Activated T-cell treated with anti-CD3 and anti-CD28 coated beads, Interleukin-2, amount 50 U/mL, for 72 hours (primary cell): ENCODE data around the gene PCDHGA5. TPM values are rescaled to one million over a fixed set of nuclear protein-coding genes. Genes with fewer than 3 reads are reported as not detected.
A peak's percentile ranks its signal among the peaks of the same experiment; 100 is the strongest.
"Not testable (repeated sequence)": the region's sequence is repeated elsewhere in the genome, so short reads cannot be mapped to it uniquely, and the experiment has no call there.

Experiments used
- ATAC-seq, 2 donors: fragments of 150-1000 bp; cut with Tn5 transposase; replicated peaks in 1 of 2; 2 replicates each; pipeline ENCODE4 v1.10.0; 2021; ENCODE audit warnings: moderate library complexity in 2 of 2, mild to moderate bottlenecking in 1 of 2
- DNase-seq, 2 donors: peaks; one replicate each; pipeline ENCODE4 v3.0.0; 2021 to 2022; ENCODE audit warnings: mixed read lengths in 1 of 2
- H3K27ac Mint-ChIP-seq: one replicate; pipeline ENCODE4 v1.8.0; 2022; ENCODE audit warnings: mild to moderate bottlenecking, moderate library complexity, mixed read lengths
- H3K27me3 Mint-ChIP-seq: one replicate; pipeline ENCODE4 v1.8.0; 2022; ENCODE audit warnings: low read depth, mixed read lengths
- H3K36me3 Mint-ChIP-seq, 2 donors: one replicate each; pipeline ENCODE4 v1.8.0; 2022; ENCODE audit warnings: mixed read lengths in 2 of 2, mild to moderate bottlenecking in 1 of 2; ENCODE audit not compliant: insufficient read depth in 2 of 2
- H3K4me1 Mint-ChIP-seq: one replicate; pipeline ENCODE4 v1.8.0; 2022; ENCODE audit warnings: low read depth, mixed read lengths
- H3K4me3 Mint-ChIP-seq, 2 donors: one replicate each; pipeline ENCODE4 v1.8.0; 2022; ENCODE audit warnings: mild to moderate bottlenecking in 2 of 2, mixed read lengths in 2 of 2, moderate library complexity in 2 of 2
- H3K9me3 Mint-ChIP-seq, 2 donors: one replicate each; pipeline ENCODE4 v1.8.0; 2022; ENCODE audit warnings: mixed read lengths in 2 of 2
- total RNA-seq, 2 donors: library from RNA; stranded (reverse); gene quantifications; one replicate each; pipeline ENCODE4 v1.2.3, GENCODE V29; 2022

The PCDHGA5 gene
- total RNA-seq, 2 donors from 2014 or later, result 0.12 TPM; not detected in 1

GRCh38 chr5:141383345-141383744 lies 19.4 kb downstream of the PCDHGA5 start:
- H3K27ac Mint-ChIP-seq, result no peak overlapping the region
- no peak for DNase-seq
- no peak for ATAC-seq
- H3K27me3 Mint-ChIP-seq, result peaks cover 79% of the 10 kb centered on the region
- peaks cover 9% of the 10 kb centered on the region for H3K4me1 Mint-ChIP-seq
- H3K9me3 Mint-ChIP-seq, result peaks cover 5 to 12% of the 10 kb centered on the region in 2 donors
- H3K36me3 Mint-ChIP-seq, result peaks cover 13 to 28% of the 10 kb centered on the region in 2 donors
- H3K4me3 Mint-ChIP-seq, result peak overlapping the region in 1 of 2 donors; percentile 75

- H3K27me3 Mint-ChIP-seq, result peaks cover 82% of the 10 kb centered on the region
- peaks cover 11 to 14% of the 10 kb centered on the region in 2 donors for H3K9me3 Mint-ChIP-seq
These were observed 20.7 kb downstream of the PCDHGA5 start for GRCh38 chr5:141384471-141385267.

GRCh38 chr5:141387557-141388311 lies 23.8 kb downstream of the PCDHGA5 start, which contains the start of gene PCDHGB4:
TSS of gene PCDHGB4 (plus strand) at chr5:141387698. CDS start at chr5:141387885, 187 bp downstream.
- H3K27ac Mint-ChIP-seq, H3K4me1 Mint-ChIP-seq: not testable (repeated sequence)
- H3K27me3 Mint-ChIP-seq, result peaks cover 87% of the 10 kb centered on the region
- peaks cover 24 to 45% of the 10 kb centered on the region in 2 donors for H3K36me3 Mint-ChIP-seq
- DNase-seq, result peak in 1 of 2 donors; percentile 30
- H3K9me3 Mint-ChIP-seq, result peaks cover 16 to 20% of the 10 kb centered on the region in 2 donors
- peak; percentile 41 to 65 for ATAC-seq
- H3K4me3 Mint-ChIP-seq, result peak within 1 kb of the TSS; percentile 43 to 51

More at GRCh38 chr5:141384471-141385267, 20.7 kb downstream of the PCDHGA5 start:
- Mint-ChIP-seq H3K27ac (no peak overlapping the region), H3K4me1 (peaks cover 9% of the 10 kb centered on the region), H3K36me3 (peaks cover 15 to 40% of the 10 kb centered on the region in 2 donors), H3K4me3 (no peak overlapping the region)
- no peak for DNase-seq
- no peak for ATAC-seq

GRCh38 chr5:141388661-141389060 lies 24.7 kb downstream of the PCDHGA5 start:
- Mint-ChIP-seq H3K27me3 (peaks cover 85% of the 10 kb centered on the region), H3K9me3 (peaks cover 14 to 20% of the 10 kb centered on the region in 2 donors), H3K4me1 (peaks cover 6% of the 10 kb centered on the region), H3K36me3 (peaks cover 22 to 48% of the 10 kb centered on the region in 2 donors), H3K4me3 (no peak overlapping the region), H3K27ac (no peak overlapping the region)
- ATAC-seq (no peak), DNase-seq (no peak)

GRCh38 chr5:141389153-141390042 lies 25.4 kb downstream of the PCDHGA5 start:
- peaks cover 85% of the 10 kb centered on the region for H3K27me3 Mint-ChIP-seq
- DNase-seq (no peak), ATAC-seq (no peak)
- no peak overlapping the region for H3K4me3 Mint-ChIP-seq
- no peak overlapping the region for H3K27ac Mint-ChIP-seq
- H3K9me3 Mint-ChIP-seq, result peaks cover 16 to 23% of the 10 kb centered on the region in 2 donors
- peaks cover 23 to 49% of the 10 kb centered on the region in 2 donors for H3K36me3 Mint-ChIP-seq
- H3K4me1 Mint-ChIP-seq, result peaks cover 6% of the 10 kb centered on the region

GRCh38 chr5:141392429-141393198 lies 28.7 kb downstream of the PCDHGA5 start, which contains the start of gene PCDHGA8:
TSS of gene PCDHGA8 (plus strand) at chr5:141392633. CDS start at chr5:141392814, 181 bp downstream.
- DNase-seq (no peak), ATAC-seq (no peak)
- peaks cover 6% of the 10 kb centered on the region for H3K4me1 Mint-ChIP-seq
- peaks cover 16 to 17% of the 10 kb centered on the region in 2 donors for H3K9me3 Mint-ChIP-seq
- H3K27ac Mint-ChIP-seq, result no peak within 1 kb of the TSS
- H3K27me3 Mint-ChIP-seq, result peaks cover 76% of the 10 kb centered on the region
- peaks cover 16 to 46% of the 10 kb centered on the region in 2 donors for H3K36me3 Mint-ChIP-seq
- H3K4me3 Mint-ChIP-seq, result peak within 1 kb of the TSS in 1 of 2 donors; percentile 46

- no peak for ATAC-seq
- DNase-seq, result no peak
- Mint-ChIP-seq H3K27ac (no peak overlapping the region), H3K4me1 (peaks cover 6% of the 10 kb centered on the region), H3K36me3 (peaks cover 16 to 44% of the 10 kb centered on the region in 2 donors), H3K27me3 (peaks cover 74% of the 10 kb centered on the region), H3K9me3 (peaks cover 16% of the 10 kb centered on the region in 2 donors), H3K4me3 (no peak overlapping the region)
These were observed 29.3 kb downstream of the PCDHGA5 start for GRCh38 chr5:141393267-141393666.

GRCh38 chr5:141394401-141395187 lies 30.6 kb downstream of the PCDHGA5 start:
- H3K27ac Mint-ChIP-seq, H3K4me1 Mint-ChIP-seq, DNase-seq, H3K4me3 Mint-ChIP-seq, ATAC-seq: not testable (repeated sequence)
- Mint-ChIP-seq H3K36me3 (peaks cover 19 to 32% of the 10 kb centered on the region in 2 donors), H3K27me3 (peaks cover 73% of the 10 kb centered on the region), H3K9me3 (peaks cover 10 to 12% of the 10 kb centered on the region in 2 donors)

- H3K4me1 Mint-ChIP-seq, H3K27ac Mint-ChIP-seq, H3K9me3 Mint-ChIP-seq: not testable (repeated sequence)
- ATAC-seq, result peak; percentile 70 to 81
- peak; percentile 38 to 51 for DNase-seq
- peaks cover 72% of the 10 kb centered on the region for H3K27me3 Mint-ChIP-seq
- H3K36me3 Mint-ChIP-seq, result peaks cover 15 to 29% of the 10 kb centered on the region in 2 donors
- peak within 1 kb of the TSS; percentile 70 for H3K4me3 Mint-ChIP-seq
These were observed 34.0 kb downstream of the PCDHGA5 start, which contains the start of gene PCDHGB5 for GRCh38 chr5:141397756-141398551. TSS of gene PCDHGB5 (plus strand) at chr5:141397947. CDS start at chr5:141398128, 181 bp downstream.

GRCh38 chr5:141398608-141399007 lies 34.6 kb downstream of the PCDHGA5 start:
- Mint-ChIP-seq H3K27me3 (peaks cover 72% of the 10 kb centered on the region), H3K27ac (no peak overlapping the region), H3K4me3 (peak overlapping the region in 1 of 2 donors; percentile 6), H3K36me3 (peaks cover 15 to 23% of the 10 kb centered on the region in 2 donors), H3K9me3 (peaks cover 6 to 8% of the 10 kb centered on the region in 2 donors), H3K4me1 (peaks cover 8% of the 10 kb centered on the region)
- ATAC-seq (no peak), DNase-seq (no peak)
